DMS153 treated with DMSO at 0.1 percent for 48 hours (cell line): Measurements from ENCODE around the gene KIF14.
"Not testable (repeated sequence)": the region's sequence is repeated elsewhere in the genome, so short reads cannot be mapped to it uniquely, and the experiment has no call there.

Source experiments
- DNase-seq: peaks from one replicate; lab custom pipeline; 2025; ENCODE audit not compliant: unreplicated experiment; lab: John Stamatoyannopoulos, UW

KIF14 gene

DNA sequence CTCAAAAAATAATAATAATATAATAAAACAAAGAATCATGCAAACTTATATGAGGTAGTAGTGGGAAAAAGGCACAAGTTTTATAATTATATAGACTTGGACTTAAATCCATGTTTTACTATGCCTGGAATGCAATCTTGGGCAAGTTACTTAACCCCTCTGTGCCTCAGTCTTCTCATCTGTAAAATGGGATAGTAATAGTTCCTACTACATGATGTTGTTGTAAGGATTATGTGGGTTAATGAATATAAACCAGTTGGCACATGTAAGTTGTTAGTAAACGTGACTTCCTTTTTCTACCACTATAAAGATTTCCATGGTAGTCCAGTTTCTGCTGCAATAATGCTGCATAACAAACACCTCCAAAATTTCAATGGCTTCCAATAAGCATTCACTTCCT, 10.8 kb upstream of the KIF14 start:
- no peak for DNase-seq

DNA sequence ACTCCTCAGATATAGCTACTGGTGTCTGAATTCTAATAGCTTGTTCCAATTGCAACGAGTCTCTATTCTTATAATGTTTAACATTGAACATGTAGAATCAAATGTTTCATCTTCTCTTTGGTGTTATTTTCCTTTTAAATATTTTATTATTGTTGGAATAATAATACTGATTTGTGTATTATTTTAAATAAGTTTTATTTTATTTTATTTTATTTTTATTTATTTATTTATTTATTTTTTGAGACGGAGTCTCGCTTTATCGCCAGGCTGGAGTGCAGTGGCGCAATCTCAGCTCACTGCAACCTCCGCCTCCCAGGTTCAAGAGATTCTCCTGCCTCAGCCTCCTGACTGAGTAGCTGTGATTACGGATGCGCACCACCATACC, 10.0 kb upstream of the KIF14 start:
- not testable (repeated sequence) for DNase-seq

DNA sequence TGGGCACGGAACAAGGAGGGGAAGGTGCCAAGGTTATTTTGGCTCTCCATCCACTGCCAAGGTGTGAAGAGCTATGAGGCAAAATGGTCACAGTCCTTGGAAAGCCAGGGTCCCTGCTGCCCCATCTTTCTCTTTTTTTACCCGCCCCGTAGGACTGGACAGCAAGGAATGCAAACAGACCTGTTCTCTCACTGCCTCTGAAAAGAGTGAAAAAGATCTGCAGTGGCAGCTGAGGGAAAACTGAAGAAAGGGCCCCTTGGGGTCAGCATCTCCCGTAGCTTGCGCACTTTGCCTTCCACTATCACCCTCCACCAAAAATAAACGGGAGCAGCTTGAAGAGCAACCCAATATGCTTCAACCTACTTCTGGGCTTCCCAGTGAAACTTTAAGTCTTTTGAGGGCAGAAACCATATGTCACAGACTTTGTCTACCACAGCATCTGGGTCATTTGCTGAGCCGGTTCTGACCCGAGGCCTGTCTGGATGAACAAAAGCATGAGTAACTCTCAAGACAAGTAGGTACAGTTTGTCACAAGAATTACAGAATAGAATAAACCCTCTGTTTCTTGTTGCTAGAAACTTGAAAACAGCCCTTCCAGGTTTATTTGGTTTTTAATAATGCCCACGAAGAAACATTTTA, 9.4 kb upstream of the KIF14 start:
- DNase-seq: no peak

DNA sequence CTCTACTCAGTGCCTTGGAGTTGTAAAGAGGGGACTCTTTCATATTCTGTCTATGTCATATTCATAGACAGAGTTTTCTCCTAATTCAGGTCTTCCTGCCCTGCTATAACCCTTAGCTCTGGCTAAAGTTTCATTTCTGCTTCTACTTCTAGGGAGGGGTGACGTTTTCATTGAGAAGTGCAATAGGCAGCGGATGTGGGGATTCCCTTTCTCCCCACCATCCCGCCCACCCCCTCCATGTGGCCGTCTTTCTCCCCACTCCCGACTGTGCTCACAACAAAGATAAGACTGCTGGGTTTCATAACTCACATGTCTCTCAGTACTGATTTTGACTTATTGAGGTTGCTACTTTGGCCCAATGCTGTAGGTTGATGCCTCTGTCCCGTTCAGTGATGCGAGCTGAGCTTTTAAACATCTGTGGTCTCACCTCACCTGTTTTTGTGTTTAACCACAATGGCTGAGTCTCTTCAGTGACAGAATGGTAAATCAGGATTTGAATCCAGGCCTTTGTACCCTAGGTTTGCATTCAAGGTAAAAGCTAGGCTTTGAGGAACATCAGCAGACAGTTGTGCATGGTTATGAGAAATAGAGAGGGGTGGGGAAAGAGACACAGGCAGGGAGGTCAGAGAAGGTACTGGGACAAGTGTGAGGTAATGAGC, 7.8 kb upstream of the KIF14 start:
- no peak for DNase-seq

DNA sequence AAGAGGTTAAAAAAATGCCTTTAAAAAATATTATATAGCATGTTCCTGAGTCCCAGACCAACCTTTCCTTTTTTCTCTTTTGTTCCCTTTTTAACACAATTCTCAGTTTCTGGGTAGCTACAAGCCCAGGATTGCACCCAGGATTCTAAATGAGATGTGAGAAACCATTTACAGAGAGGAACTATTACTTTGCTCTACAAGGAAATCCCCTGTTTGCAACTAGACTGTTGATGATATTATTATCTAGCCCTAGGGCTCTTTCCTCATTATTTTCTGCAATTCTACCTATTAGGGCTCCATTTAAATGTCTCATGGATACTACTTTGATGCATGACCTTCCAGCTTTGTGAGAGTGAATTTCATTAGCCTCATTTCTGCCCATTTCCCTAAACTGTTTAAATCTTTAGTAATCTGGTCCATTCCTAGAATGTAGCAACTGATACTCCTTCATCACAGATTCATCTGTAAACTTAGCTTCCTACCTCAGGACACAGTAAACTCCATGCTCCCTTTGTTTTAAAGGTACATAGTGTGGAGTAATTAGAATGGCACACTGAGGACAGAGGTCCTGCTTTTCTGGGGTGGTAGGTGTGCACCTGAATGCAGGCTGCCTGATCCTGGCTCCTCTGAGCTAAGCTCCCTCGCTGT, 7.1 kb upstream of the KIF14 start:
- DNase-seq: no peak

DNA sequence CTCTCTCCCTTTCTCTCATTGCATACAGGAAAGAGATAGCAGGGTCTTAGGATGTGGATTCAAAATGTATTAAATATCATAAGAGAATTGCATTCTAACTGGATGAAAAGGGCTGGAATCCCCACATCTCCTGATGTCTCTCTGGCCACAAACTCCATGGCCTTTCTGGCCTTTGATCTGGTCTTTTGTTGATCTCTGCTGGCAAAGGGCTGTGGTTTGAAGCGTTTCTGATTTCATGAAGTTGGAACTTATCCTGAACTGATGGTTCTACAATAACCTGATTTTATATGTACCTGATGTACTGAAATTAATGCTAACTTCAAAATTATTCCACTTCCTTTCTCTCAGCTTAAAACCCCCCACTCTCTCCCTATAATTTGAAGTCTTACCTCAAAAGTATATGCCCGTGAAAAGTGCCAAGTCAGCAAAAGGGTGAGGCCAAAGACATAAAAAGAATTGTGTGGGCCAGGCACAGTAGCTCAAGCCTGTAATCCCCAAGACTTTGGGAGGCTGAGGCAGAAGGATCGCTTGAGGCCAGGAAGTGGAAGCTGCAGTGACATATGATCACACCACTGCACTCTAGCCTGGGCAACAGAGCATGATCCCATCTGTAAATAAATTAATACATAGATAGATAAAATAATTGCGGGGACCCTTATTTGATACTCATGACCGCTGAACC, 6.4 kb upstream of the KIF14 start:
- DNase-seq: no peak

DNA sequence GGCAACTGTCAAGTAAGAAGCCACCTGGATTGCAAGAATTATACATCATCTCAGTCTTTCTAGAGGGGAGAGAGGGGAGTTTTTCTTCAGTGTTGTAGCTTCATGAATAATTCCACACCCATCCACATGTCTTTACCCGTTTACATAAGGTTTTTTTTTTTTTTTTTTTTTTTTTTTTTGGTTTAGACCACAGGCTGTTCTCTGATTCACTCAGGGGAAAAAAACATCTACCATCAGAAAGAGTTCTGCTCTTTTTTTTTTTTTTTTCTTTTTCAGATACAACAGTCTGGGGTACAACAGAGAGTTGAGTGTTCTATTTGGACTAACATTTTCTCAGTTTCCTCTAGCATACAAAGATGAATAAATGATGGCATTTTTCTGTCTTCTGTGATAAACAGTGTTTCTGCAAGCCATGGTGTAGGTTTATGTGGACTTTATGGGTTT, 4.9 kb upstream of the KIF14 start:
- DNase-seq: no peak

DNA sequence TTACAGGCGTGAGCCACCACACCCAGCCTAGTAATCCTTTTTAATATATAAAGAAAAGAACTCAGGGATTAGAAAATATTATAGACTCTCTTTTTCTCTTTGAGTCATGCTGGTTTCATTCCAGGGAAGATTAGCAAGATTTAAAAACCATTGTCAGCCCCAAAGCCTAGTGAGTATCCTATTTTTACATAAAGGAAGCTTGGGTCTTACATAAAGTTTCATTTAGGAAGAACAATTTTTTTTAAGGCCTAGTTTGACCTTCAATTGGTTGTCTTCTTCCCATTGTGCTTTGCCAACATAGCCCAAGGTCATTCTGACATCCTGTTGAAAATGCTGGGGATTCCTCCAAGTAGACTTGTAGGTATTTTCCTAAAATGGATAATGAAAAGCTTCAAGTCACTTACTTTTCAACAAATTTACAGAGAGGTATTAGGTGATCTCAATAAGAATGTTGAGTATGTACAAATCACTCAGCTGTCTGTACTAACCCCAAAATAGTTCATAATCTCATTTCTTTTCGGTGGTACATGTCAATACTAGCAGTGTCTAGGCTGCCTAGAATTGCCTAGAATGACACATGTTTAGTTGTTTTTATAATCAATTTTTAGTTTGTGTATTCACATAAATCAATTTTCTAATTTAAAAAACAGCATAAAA, 4.3 kb upstream of the KIF14 start:
- DNase-seq: no peak

DNA sequence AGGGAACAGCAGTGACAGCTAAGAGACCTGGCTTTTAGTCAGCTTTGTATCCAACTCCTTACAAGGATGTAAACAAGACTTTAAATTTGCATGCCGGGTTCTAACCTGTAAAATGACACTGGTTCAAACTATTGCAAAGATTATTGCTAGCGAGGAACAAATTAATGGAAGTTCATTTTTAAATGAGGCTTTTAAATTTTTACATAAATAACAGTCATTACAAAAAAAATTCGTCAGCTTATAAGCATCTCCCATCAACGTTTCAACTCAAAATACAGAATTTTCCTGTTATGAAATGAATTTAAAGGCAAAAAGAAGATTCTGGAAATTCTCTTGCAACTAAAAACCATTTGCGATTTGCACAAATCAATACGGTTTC, 668 bp downstream of the KIF14 start:
- DNase-seq: no peak

DNA sequence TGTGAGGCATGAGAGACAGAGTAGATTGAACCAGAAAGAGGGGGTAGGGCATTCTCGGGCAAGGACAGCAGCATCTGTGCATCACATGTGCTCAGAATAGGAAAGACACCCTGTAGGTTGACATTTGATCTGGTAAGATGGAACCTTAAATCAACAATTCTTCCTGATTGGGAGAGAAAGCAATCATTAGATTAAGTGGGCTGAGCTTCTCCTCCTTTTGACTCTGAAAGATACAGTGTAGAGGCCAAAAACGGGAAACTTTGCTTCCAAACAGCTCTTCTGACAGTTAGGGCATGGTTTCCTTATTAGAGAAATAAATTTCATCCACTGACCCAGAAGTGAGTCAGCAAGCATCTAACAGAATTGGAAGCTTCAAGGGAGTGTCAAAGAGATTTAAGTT, 9.7 kb downstream of the KIF14 start:
- DNase-seq: no peak

DNA sequence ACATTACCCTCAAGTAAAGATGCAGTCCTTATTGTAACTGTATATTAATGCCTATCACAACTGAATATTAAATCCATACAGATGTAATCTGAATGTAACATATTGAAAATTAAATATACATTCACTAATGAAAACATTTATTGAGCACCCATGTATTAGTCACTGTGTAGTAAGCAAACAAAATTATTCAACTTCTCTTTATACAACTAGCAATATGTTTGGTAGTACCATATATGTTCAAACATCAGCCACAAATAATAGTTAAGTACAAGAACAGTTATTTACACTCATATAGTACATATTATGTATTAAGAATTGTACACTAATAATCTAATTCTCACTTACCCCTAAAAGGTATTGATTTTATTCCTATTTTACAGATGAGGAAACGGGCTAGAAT, 17.9 kb downstream of the KIF14 start:
- DNase-seq: no peak

DNA sequence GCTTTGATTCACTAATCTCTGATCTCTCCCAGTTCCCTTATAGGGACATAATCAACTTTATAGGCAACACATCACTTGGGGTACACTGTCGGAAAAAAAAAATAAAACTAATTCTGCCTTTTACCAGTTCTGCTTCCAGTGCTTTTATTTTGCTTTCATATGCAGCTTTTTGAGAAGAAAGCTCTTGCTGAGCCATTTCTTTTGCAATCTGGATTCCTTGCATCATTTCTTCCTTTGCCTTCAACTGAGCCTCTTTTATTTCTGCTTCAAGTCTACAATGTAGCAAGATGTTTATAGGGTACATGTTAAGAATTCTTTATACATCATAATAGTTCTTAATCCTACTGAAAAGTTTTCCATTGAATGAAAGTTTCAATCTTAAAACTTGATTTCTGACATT, 30.6 kb downstream of the KIF14 start:
- no peak for DNase-seq

DNA sequence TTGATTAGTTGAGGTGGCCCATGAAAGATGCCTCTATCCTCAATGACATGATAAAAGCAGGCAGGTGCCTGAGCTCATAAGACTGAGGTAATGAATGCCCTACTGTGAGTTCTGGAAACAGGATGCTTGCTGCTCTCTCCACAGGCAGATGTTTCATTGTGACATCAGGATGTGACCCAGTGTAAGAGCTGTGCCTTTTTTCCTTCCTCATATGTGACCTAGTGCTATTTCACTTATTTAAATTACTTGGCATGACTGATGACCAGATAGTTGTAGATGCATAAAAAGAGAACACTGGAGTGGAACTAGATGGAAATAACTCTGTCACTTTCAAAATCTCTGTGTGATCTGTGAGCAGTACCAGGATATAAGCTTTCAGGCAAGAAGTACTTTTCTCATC, 31.9 kb downstream of the KIF14 start:
- DNase-seq: no peak

DNA sequence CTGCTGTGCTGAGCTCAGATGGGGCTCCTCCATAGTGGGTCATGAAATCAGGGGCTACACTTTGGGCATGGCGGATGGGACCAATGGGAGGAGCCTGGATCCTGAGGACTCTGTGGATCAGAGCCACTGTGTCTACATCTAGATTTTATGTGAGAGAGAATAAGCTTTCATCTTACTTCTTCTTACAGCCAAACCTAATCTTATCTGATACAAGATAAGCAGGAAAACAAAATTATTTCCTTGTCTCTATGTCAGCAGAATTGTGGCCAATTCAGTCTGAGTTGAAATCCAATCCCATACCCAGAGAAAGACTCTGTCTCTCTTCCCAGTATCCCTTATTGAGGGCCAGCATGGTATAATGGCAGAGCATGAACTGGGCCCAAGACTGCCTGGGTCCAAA, 56.2 kb downstream of the KIF14 start:
- DNase-seq: no peak

DNA sequence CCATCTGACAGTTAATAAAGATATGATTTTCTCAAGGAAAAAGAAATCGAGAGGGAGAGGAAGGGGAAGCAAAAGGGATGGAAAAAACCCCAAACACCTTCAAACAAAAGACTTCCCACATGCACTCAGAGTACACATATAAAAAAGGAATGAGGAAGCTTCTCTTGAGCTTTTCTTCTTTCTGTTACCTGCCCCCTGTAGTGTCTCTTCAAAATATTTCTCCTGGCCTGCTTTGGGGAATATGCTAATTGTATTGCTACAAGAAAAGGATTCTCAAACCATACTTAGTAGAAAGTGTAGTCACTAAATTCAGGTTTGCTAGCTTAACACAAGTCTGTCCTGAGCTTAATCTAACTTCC, 58.7 kb downstream of the KIF14 start:
- DNase-seq: no peak

DNA sequence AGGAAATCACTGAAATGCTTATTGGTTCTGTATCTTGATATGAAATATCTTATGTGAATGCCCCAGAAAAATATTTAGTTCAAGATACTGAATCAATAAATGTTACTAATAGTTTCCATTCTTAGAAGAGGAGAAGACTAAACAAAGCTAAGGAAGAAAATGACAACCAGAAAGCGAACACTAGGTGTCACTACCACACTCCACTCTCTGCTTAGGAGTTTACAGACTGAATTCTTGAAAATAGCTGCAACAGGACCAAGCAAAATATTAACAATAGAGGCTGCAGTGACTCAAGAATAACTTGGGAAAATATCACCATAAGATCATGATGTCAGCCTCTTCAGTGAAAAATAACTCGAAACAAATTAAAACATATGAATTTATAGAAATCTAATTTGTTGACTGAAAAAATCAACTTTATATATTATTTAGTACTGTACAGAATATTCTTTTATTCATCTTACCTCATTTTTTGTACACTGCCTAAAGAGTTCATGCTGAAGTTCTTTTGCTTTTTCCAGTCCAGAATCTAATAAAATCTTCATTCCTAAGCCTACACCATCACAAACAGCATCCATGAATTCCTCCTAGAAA, 61.6 kb downstream of the KIF14 start:
- DNase-seq: peak; percentile 52

DNA sequence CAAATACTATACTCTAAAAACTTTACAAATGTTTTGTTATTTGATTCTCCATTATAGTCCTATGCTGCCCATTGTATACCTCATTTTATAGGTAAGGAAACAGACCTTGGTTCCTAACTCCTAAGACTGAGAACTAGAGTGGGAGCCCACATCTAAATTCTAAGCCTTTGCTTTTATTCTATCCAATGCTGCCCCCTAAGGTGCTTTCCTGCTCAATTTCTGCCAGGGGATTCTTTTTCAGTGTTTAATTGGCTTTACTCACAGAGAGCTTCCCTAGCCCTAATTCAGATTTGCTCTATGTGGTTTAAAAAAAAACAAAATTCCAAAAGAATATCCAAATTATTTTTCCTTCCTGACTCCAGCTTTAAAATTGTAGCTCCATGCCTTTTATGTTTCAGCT, 64.5 kb downstream of the KIF14 start:
- no peak for DNase-seq

DNA sequence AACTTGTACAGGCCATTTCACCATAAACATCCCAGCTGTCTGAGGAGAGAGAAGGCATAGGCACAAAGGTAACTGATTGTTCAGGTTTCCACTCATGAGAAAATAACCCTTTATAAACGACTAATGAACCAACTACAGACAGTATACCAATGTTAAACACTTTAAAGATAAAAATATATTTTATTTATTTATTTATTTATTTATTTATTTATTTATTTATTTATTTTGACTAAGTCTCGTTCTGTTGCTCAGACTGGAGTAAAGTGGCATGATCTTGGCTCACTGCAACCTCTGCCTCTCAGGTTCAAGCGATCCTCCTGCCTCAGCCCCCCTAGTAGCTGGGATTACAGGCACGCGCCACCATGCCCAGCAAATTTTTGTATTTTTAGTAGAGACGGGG, 67.8 kb downstream of the KIF14 start:
- DNase-seq: not testable (repeated sequence)

DNA sequence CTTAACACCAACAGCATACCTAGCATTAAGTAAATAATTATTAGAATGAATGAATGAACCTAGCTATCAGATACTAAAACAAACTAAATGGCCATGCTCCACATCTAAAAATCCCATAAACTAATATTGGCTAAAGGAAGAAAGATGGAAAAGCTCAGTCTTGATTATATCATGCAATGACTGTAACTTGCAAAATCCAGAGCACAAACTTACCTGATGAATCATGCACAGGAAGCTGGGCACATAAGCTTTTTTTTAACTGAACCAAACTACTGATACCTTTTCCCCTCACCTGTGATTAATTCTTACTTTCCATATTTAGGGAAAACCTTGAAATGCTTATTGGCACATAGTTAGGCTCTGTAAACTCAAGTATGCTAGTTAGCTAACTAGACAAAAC, 70.2 kb downstream of the KIF14 start:
- DNase-seq: no peak

DNA sequence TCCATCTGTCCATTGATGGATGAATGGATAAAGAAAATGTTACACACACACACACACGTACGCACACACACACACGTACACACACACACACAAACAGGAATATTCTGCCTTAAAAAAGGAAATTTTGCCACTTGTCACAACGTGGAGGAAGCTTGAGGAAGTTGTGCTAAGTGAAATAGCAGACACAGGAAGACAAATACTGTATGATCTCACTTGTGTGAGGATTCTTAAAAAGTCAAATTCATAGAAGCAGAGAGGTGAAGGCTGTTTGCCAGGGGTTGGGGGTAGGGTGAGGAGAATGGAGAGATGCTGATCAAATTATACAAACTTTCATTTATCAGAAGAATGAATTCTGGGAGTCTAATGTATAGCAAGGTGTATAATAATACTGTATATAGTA, 73.2 kb downstream of the KIF14 start:
- DNase-seq: no peak

DNA sequence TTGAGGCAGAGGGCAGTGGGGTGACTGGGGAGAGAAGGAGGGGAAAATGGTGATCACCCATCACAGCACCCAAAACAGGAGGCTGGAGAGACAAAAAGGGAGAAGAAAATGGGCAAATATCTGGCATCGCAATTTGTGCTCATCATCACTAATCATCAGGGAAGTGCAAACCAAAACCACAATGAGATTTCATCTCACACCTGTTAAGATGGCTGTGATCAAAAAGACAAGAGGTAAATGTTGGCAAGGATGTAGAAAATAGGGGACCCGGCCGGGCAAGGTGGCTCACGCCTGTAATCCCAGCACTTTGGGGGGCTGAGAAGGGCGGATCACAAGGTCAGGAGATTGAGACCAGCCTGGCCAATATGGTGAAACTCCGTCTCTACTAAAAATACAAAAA, 74.0 kb downstream of the KIF14 start:
- DNase-seq: no peak
